Esophagus muscularis mucosa (tissue), 4 donors: ENCODE data around the gene SCTR. TPM values are rescaled to one million over a fixed set of nuclear protein-coding genes. Genes with fewer than 3 reads are reported as not detected.
A peak's percentile ranks its signal among the peaks of the same experiment; 100 is the strongest.

Experiments
- DNase-seq: peaks from one replicate; pipeline ENCODE4 v3.0.0-alpha.2; 2017; ENCODE audit errors: extremely low spot score
- H3K27ac ChIP-seq, 4 donors: fragments of 200-600 bp; sonication (generic); replicated peaks in 1 of 4; 1 replicate in 3 of 4; 2 replicates in 1 of 4; pipeline ENCODE4 v1.5.1; 2016 to 2019; ENCODE audit warnings: mild to moderate bottlenecking in 1 of 4
- H3K27me3 ChIP-seq, 4 donors: fragments of 200-600 bp; sonication (generic); one replicate each; pipeline versions ENCODE4 v1.5.1 to v1.6.0; 2016 to 2019
- H3K36me3 ChIP-seq, 4 donors: fragments of 200-600 bp; sonication (generic); one replicate each; pipeline ENCODE4 v1.5.1; 2016 to 2019
- H3K4me1 ChIP-seq, 4 donors: fragments of 200-600 bp; sonication (generic); one replicate each; pipeline ENCODE4 v1.5.1; 2016 to 2019
- H3K4me3 ChIP-seq, 4 donors: fragments of 200-600 bp; sonication (generic); 1 replicate in 2 of 4; 2 replicates in 2 of 4; pipeline ENCODE4 v1.5.1; 2016 to 2019; ENCODE audit warnings: mild to moderate bottlenecking in 4 of 4, moderate library complexity in 1 of 4
- H3K9me3 ChIP-seq, 4 donors: fragments of 200-600 bp; sonication (generic); 1 replicate in 3 of 4; 2 replicates in 1 of 4; pipeline ENCODE4 v1.5.1; 2016 to 2019
- CTCF ChIP-seq, 3 experiments: fragments of 200-600 bp in 2 of 3; fragments of 450-650 bp in 1 of 3; sonication (generic) in 2 of 3; IDR thresholded peaks; one replicate each; pipeline ENCODE4 v1.5.1; 2017 to 2019; ENCODE audit warnings: antibody characterized with exemption in 3 of 3, mild to moderate bottlenecking in 2 of 3, moderate library complexity in 1 of 3
- EP300 ChIP-seq: sonication (generic); formaldehyde crosslinking; IDR thresholded peaks from one replicate; pipeline ENCODE4 v1.6.1; 2017; ENCODE audit warnings: antibody characterized with exemption
- POLR2A ChIP-seq: fragments of 450-650 bp; IDR thresholded peaks from one replicate; pipeline ENCODE4 v1.6.1; 2017; ENCODE audit warnings: antibody characterized with exemption, moderate library complexity, mild to moderate bottlenecking, low read depth
- POLR2AphosphoS5 ChIP-seq, 2 donors: sonication (generic); formaldehyde crosslinking; IDR thresholded peaks; one replicate each; pipeline ENCODE4 v1.6.1; 2017; ENCODE audit warnings: antibody characterized with exemption in 2 of 2
- WGBS: methylation state at CpG from one replicate; pipeline ENCODE4 v1.1.5; 2018; 5-methylcytosine and 5-hydroxymethylcytosine counted together
- intact Hi-C: fragments of 100-400 bp; cut with DNase I; formaldehyde crosslinking; loops from one replicate; pipeline ENCODE4 v1.15.1; 2023
- total RNA-seq, 4 donors: library from RNA; depleted of rRNA; stranded (reverse); fragments of >200 nt; gene quantifications; one replicate each; pipeline versions ENCODE4 v1.1.0 to v1.2.1, GENCODE V29; 2016

The SCTR gene
- total RNA-seq, 4 donors from 2014 or later: not detected

- Histone ChIP-seq H3K4me1 (peaks cover 6 to 26% (median 20%) of the 10 kb centered on the region in 4 donors), H3K27ac (no peak overlapping the region), H3K27me3 (peaks cover 0 to 10% (median 2%) of the 10 kb centered on the region in 4 donors), H3K9me3 (no peaks in the 10 kb centered on the region), H3K36me3 (no peaks in the 10 kb centered on the region), H3K4me3 (no peak overlapping the region)
- peak; percentile 64 for DNase-seq
- TF ChIP-seq POLR2AphosphoS5 (IDR thresholded peaks at IDR 0.05) (no peak), EP300 (no peak), POLR2A (no peak), CTCF (IDR thresholded peaks at IDR 0.05) (no peak)
- intact Hi-C loops: no loop called here
- WGBS: 83% methylated on average over 6 of the region's 6 CpGs
Observed at GRCh38 chr2:119545754-119546446, 21.6 kb upstream of the SCTR start.

DNA sequence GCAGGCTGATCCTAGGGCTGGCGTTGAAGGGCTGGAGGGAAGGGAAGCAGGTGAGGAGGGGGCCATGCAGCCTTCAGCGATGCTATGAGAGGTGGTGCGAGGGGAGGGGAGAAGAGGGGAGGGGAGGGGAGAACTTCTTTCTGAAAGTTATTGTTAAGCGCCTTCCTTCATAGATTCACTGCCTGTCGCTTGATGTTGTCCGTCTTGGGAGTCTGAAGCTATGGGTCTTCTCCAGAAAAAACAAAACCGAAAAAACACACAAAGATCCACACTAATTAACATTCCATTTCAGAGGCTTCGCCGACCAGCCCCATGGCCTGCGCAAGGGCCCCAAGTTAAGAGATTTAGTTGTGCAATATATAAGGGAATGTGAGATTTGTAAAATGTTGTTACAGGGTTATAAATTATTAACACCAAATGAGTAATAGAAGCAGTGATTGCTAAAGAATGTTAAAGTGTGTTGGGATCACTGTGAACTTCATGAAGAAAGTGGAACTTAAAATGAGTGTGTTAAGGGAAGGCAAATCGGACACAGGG lies 20.7 kb upstream of the SCTR start:
- Histone ChIP-seq H3K27ac (no peak overlapping the region), H3K4me1 (peaks cover 6 to 26% (median 20%) of the 10 kb centered on the region in 4 donors), H3K36me3 (no peaks in the 10 kb centered on the region), H3K9me3 (no peaks in the 10 kb centered on the region), H3K4me3 (peak overlapping the region; percentile 55 to 64 (median 56)), H3K27me3 (peaks cover 0 to 19% (median 2%) of the 10 kb centered on the region in 4 donors)
- intact Hi-C loops: no loop called here
- 77% methylated on average over 11 of the region's 11 CpGs for WGBS
- no peak for TF ChIP-seq EP300
- peak; percentile 70 for DNase-seq

DNA sequence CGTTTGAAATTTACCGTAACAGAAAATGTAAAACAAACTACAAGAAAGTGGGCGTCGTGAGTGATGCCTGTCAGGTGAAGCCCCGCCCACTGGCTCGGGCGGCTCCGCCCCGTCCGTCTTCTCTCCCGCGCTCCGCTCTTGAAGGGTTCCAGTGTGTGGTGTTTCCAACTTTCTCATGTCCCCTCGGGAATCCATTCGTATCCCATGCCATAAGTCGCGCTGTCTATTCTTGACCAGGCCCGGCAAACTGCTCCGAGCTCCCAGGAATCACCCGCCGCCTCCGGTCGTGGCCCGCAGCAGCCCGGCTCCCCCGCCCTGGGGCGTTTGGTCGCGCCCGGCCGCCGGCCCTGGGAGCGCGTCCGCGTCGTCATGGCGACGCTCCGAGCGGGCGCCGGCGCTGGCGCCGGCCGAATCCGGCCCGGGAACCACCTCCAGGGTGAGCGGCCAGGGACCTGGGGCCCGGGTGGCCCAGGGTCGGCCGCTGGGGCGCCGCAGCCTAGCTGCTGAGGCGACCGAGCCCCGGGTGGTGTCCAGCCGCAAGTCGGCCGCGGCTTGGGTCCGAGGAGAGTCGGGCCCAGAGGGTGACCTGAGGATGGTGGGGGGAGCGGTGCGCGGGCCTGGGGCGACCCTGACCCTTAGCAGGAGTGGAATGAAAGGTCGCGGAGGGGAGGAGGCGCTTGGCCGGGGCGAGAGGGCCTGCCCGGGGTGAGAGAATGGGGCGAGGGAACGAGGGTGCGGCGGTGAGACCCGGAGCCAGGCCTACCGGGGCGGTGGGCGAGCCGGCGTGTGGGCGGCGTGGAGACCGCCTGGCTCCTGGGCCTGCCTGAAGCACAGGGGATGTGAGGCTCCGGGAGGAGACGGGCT lies 20.0 kb upstream of the SCTR start, which contains the start of gene CFAP221:
Gene CFAP221, plus strand, starts transcription at position 375 of the 864 bp plus-strand sequence. CDS start 1,683 bp downstream, outside the sequence.
- 13% methylated on average over 38 of the region's 89 CpGs for WGBS
- TF ChIP-seq POLR2A: no peak
- no peak for TF ChIP-seq CTCF (IDR thresholded peaks at IDR 0.05)
- Histone ChIP-seq H3K4me3 (peak within 1 kb of the TSS; percentile 55 to 64 (median 56)), H3K9me3 (no peaks in the 10 kb centered on the region), H3K36me3 (no peaks in the 10 kb centered on the region), H3K27ac (no peak within 1 kb of the TSS), H3K4me1 (peaks cover 6 to 25% (median 20%) of the 10 kb centered on the region in 4 donors), H3K27me3 (peaks cover 0 to 22% (median 2%) of the 10 kb centered on the region in 4 donors)
- DNase-seq: peak; percentile 89
- intact Hi-C loops: no loop called here

- WGBS: 48% methylated on average over 2 of the region's 2 CpGs
Observed at GRCh38 chr2:119541476-119541875, 17.2 kb upstream of the SCTR start.

More at GRCh38 chr2:119541476-119541875, 17.2 kb upstream of the SCTR start:
- Histone ChIP-seq H3K4me3 (no peak overlapping the region), H3K9me3 (no peaks in the 10 kb centered on the region), H3K27me3 (peaks cover 0 to 29% (median 2%) of the 10 kb centered on the region in 4 donors), H3K4me1 (peaks cover 6 to 15% (median 13%) of the 10 kb centered on the region in 4 donors), H3K27ac (no peak overlapping the region), H3K36me3 (no peaks in the 10 kb centered on the region)
- TF ChIP-seq EP300 (no peak), CTCF (IDR thresholded peaks at IDR 0.05) (no peak), POLR2A (no peak), POLR2AphosphoS5 (IDR thresholded peaks at IDR 0.05) (no peak)
- no peak for DNase-seq
- intact Hi-C loops: no loop called here
